Ovary (tissue), 3 donors: ENCODE results near the gene IKZF3.

ENCODE experiments used
- POLR2A ChIP-seq: fragments of 450-650 bp; IDR thresholded peaks from one replicate; pipeline ENCODE4 v1.6.1; 2017; ENCODE audit warnings: antibody characterized with exemption, mild to moderate bottlenecking, moderate library complexity
- TF ChIP-seq, protein P1 (sequence below), 3 donors: fragments of 450-650 bp in 2 of 3; fragments of 200-600 bp in 1 of 3; IDR thresholded peaks; one replicate each; pipeline versions ENCODE4 v1.5.1 to v1.8.0; 2016 to 2022; ENCODE audit warnings: antibody characterized with exemption in 3 of 3, mild to moderate bottlenecking in 1 of 3
- donor health status: DM: no; HTN: no; CAD: no.

DNA sequence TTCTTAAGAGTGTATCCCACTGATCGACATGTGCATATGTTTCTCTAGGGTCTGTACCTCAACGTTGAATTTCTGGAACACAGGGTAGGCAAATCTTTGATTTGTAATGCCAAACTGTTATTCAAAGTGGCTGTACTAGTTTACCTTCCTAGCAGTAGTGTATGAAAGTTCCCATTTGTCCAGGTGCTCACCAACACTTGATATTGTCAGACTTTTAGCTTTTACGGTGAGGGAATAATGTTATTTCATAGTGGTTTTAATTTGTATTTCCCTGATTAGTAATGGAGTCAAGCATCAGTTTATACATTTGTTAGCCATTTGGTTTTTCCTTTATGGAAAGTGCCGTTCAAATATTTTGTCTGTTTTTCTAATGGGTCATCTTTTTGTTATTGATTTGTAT lies 34.0 kb upstream of the IKZF3 start:
- no peak for TF ChIP-seq POLR2A
- TF ChIP-seq, protein P1, sequence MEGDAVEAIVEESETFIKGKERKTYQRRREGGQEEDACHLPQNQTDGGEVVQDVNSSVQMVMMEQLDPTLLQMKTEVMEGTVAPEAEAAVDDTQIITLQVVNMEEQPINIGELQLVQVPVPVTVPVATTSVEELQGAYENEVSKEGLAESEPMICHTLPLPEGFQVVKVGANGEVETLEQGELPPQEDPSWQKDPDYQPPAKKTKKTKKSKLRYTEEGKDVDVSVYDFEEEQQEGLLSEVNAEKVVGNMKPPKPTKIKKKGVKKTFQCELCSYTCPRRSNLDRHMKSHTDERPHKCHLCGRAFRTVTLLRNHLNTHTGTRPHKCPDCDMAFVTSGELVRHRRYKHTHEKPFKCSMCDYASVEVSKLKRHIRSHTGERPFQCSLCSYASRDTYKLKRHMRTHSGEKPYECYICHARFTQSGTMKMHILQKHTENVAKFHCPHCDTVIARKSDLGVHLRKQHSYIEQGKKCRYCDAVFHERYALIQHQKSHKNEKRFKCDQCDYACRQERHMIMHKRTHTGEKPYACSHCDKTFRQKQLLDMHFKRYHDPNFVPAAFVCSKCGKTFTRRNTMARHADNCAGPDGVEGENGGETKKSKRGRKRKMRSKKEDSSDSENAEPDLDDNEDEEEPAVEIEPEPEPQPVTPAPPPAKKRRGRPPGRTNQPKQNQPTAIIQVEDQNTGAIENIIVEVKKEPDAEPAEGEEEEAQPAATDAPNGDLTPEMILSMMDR (IDR thresholded peaks at IDR 0.05): no peak
